Lung (tissue), 12 donors: ENCODE measurements around the gene RAB39B. TPM values are rescaled to one million over a fixed set of nuclear protein-coding genes. Genes with fewer than 3 reads are reported as not detected.

ENCODE experiments used
- ATAC-seq: fragments of 200-7000 bp; cut with Tn5 transposase; one replicate; pipeline ENCODE4 v1.9.1; 2020; ENCODE audit warnings: moderate number of reproducible peaks; ENCODE audit not compliant: insufficient read depth, low FRiP score
- DNase-seq, 3 donors: peaks; one replicate each; pipeline ENCODE4 v3.0.0-alpha.2; 2013 to 2017
- H3K27ac ChIP-seq, 2 donors: one replicate each; pipeline ENCODE4 v1.5.1; 2013; ENCODE audit warnings: mild to moderate bottlenecking in 2 of 2, moderate library complexity in 2 of 2, control low read depth in 1 of 2, inconsistent platforms in 1 of 2, low read depth in 1 of 2, low read length in 1 of 2
- H3K27me3 ChIP-seq, 3 donors: one replicate each; pipeline ENCODE4 v1.5.1; 2013; ENCODE audit warnings: low read length in 2 of 3; ENCODE audit not compliant: control insufficient read depth in 3 of 3, insufficient read depth in 3 of 3
- H3K36me3 ChIP-seq, 4 donors: one replicate each; pipeline ENCODE4 v1.5.1; 2013; ENCODE audit warnings: low read length in 4 of 4, mild to moderate bottlenecking in 1 of 4, moderate library complexity in 1 of 4; ENCODE audit not compliant: control insufficient read depth in 4 of 4, insufficient read depth in 4 of 4
- H3K4me1 ChIP-seq, 5 donors: one replicate each; pipeline ENCODE4 v1.5.1; 2013; ENCODE audit warnings: low read length in 5 of 5, mild to moderate bottlenecking in 2 of 5, moderate library complexity in 1 of 5; ENCODE audit not compliant: control insufficient read depth in 5 of 5, insufficient read depth in 5 of 5
- H3K4me3 ChIP-seq: one replicate; pipeline ENCODE4 v1.5.1; 2013; ENCODE audit warnings: mild to moderate bottlenecking, control low read depth, moderate library complexity
- H3K9ac ChIP-seq, 2 donors: one replicate each; pipeline ENCODE4 v1.5.1; 2013; ENCODE audit warnings: low read length in 2 of 2, control low read depth in 1 of 2; ENCODE audit not compliant: insufficient read depth in 1 of 2
- H3K9me3 ChIP-seq, 4 donors: one replicate each; pipeline ENCODE4 v1.5.1; 2013; ENCODE audit warnings: low read length in 3 of 4, mild to moderate bottlenecking in 1 of 4, moderate library complexity in 1 of 4; ENCODE audit not compliant: control insufficient read depth in 4 of 4, insufficient read depth in 3 of 4
- whole genome bisulfite sequencing, 2 donors: extraction: QIAGEN DNeasy Blood & Tissue Kit; methylation state at CpG; one replicate each; pipeline ENCODE4 v1.1.7; 2013; 5-methylcytosine and 5-hydroxymethylcytosine counted together
- polyA plus RNA-seq, 2 donors: library from polyadenylated mRNA; stranded (reverse); fragments of 200-250 nt; gene quantifications; one replicate each; pipeline ENCODE4 v1.2.1, GENCODE V29; 2013
- total RNA-seq, 2 donors: library from RNA; depleted of rRNA in 1 of 2; stranded (reverse); fragments of >200 nt in 1 of 2; gene quantifications; one replicate each; pipeline ENCODE4 v1.2.1, GENCODE V29; 2014 to 2021
- TF ChIP-seq, protein P1 (sequence below): IDR thresholded peaks from 2 replicates; pipeline ENCODE4 v1.5.1; 2012; ENCODE audit warnings: mild to moderate bottlenecking; ENCODE audit errors: control extremely low read depth, extremely low read depth
- donor health status: control.
- donor health status: control.
- donor health status: Bipolar disorder and iron deficiency.
- donor health status: healthy.
- donor health status: DM: yes; HTN: yes; CAD: no.

RAB39B gene
- total and polyA plus RNA-seq, 4 donors: 0.28 to 0.83 (median 0.49) TPM

DNA sequence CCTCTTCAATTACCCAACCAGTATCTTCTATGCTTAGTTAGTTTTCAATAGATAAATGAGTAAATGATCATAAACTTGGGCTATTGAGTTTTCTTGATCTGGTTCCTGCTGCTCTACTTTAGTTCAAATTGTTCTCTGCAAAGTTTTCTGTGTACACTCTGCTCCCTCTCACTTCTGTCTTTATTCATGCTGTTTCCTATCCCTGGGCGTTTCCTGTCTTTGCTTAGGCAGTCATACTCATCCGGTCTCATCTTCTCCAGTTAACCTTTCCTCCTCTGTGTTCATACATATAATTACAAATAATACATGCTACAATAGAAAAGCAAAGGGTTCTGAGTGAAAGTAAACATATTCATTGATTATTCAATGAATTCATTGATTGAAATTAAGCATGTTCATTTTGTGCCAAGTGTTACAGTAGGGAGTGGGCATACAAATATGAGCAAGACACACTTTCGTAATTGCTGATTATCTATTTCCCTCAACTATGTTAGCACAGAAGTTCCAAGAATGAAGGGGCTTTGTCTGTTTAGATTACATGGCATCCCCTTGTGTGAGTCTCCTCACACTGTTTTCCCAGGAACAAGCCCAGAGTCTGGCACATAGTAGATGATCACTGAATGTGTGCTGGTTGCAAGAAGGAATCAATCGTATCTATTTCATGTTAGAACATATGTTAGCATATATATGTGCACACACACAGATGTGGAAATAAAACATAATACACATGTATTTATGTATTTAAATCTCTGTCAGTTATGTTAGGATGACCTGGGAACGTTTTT lies 1.1 kb downstream of the RAB39B start:
- Histone ChIP-seq H3K27ac (no peak overlapping the region), H3K9ac (no peak overlapping the region), H3K9me3 (peaks cover 0 to 6% (median 1%) of the 10 kb centered on the region in 4 donors), H3K36me3 (no peaks in the 10 kb centered on the region), H3K4me3 (no peak overlapping the region), H3K4me1 (no peaks in the 10 kb centered on the region), H3K27me3 (peaks cover 0 to 4% (median 0%) of the 10 kb centered on the region in 3 donors)
- TF ChIP-seq, protein P1, sequence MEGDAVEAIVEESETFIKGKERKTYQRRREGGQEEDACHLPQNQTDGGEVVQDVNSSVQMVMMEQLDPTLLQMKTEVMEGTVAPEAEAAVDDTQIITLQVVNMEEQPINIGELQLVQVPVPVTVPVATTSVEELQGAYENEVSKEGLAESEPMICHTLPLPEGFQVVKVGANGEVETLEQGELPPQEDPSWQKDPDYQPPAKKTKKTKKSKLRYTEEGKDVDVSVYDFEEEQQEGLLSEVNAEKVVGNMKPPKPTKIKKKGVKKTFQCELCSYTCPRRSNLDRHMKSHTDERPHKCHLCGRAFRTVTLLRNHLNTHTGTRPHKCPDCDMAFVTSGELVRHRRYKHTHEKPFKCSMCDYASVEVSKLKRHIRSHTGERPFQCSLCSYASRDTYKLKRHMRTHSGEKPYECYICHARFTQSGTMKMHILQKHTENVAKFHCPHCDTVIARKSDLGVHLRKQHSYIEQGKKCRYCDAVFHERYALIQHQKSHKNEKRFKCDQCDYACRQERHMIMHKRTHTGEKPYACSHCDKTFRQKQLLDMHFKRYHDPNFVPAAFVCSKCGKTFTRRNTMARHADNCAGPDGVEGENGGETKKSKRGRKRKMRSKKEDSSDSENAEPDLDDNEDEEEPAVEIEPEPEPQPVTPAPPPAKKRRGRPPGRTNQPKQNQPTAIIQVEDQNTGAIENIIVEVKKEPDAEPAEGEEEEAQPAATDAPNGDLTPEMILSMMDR: no peak
- ATAC-seq: no peak
- DNase-seq: no peak
- 17 to 39% methylated on average over 5 of the region's 5 CpGs for WGBS, 2 donors

DNA sequence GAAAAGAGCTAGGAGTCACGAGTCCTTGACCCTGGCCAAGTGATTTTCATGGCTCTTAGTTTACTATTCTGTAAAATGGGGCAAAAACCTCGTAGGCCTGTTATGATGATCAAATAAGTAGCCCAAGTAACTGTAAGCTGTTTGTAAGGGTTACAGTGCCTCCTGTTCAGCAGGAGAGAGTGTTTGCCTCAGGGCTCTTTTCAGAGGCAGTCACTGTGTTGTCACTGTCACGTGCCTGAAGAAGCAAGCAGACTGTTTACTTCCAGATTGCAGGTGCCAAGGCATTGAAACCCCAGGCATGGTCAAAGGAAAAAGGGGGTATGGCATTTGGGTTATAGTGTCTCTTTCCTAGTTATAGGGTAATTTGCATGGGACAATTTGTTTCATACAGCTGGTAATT lies 4.5 kb downstream of the RAB39B start:
- WGBS, 2 donors: 54 to 89% methylated on average over 3 of the region's 3 CpGs
- no peak for DNase-seq

DNA sequence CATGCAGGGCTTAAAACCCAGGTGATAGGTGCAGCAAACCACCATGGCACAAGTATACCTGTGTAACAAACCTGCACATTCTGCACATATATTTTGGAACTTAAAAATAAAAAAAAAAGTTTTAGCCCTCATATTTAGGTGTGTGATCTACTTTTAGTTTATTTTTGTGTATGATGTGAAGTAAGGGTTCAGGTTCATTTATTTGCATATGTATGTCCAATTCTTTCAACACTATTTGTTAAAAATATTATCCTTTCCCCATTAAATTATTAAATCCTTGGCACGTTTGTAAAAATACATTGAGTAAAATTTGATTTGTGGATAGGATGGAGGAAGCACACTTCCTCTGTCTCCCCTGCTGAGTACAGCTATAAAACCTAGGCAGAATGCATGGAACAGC lies 12.9 kb downstream of the RAB39B start:
- Histone ChIP-seq H3K9me3 (no peaks in the 10 kb centered on the region), H3K4me1 (no peaks in the 10 kb centered on the region), H3K9ac (no peak overlapping the region), H3K27me3 (no peaks in the 10 kb centered on the region), H3K4me3 (no peak overlapping the region), H3K27ac (no peak overlapping the region), H3K36me3 (no peaks in the 10 kb centered on the region)
- TF ChIP-seq, protein P1: no peak
- 38 to 81% methylated on average over 1 of the region's 1 CpG for WGBS, 2 donors
- no peak for DNase-seq
- no peak for ATAC-seq

More for the DNA sequence above, 4.5 kb downstream of the RAB39B start:
- H3K27ac ChIP-seq: no peak overlapping the region
- H3K36me3 ChIP-seq: no peaks in the 10 kb centered on the region
- no peak for ATAC-seq
- no peaks in the 10 kb centered on the region for H3K4me1 ChIP-seq
- H3K9ac ChIP-seq: no peak overlapping the region
- H3K9me3 ChIP-seq: peaks cover 0 to 3% (median 0%) of the 10 kb centered on the region in 4 donors
- H3K4me3 ChIP-seq: no peak overlapping the region
- H3K27me3 ChIP-seq: peaks cover 0 to 4% (median 0%) of the 10 kb centered on the region in 3 donors
- TF ChIP-seq, protein P1: no peak
